GM21526 (cell line): ENCODE results near the gene EXTL1.
A peak's percentile ranks its signal among the peaks of the same experiment; 100 is the strongest.
"Not testable (repeated sequence)": the region's sequence is repeated elsewhere in the genome, so short reads cannot be mapped to it uniquely, and the experiment has no call there.

Experiments
- ATAC-seq: cut with Tn5 transposase; IDR thresholded peaks from one replicate; pipeline ENCODE4 v1.9.1; 2021; ENCODE audit warnings: moderate library complexity; ENCODE audit not compliant: unreplicated experiment, low FRiP score

EXTL1 gene

GRCh38 chr1:26021647-26022403, at the start of gene EXTL1:
TSS of gene EXTL1 (plus strand) at chr1:26021775. CDS start at chr1:26022647, 872 bp downstream.
- ATAC-seq: no peak

DNA sequence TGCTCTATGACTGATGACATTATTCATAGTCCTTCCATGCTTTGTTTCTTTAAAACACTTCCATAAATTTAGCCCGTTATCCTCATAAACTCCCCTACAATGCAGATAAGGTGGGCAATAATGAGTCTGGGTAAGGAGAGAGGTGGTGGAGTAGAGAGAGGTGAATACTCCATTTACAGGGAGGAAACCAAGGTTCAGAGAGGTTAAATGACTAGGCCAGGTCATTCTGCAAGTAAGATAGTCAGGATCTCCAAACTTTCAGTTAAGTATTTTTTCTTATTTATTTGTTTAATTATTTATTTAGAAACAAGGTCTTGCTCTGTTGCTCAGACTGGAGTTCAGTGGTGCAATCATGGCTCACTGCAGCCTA, 49.8 kb upstream of the EXTL1 start:
- ATAC-seq: no peak

DNA sequence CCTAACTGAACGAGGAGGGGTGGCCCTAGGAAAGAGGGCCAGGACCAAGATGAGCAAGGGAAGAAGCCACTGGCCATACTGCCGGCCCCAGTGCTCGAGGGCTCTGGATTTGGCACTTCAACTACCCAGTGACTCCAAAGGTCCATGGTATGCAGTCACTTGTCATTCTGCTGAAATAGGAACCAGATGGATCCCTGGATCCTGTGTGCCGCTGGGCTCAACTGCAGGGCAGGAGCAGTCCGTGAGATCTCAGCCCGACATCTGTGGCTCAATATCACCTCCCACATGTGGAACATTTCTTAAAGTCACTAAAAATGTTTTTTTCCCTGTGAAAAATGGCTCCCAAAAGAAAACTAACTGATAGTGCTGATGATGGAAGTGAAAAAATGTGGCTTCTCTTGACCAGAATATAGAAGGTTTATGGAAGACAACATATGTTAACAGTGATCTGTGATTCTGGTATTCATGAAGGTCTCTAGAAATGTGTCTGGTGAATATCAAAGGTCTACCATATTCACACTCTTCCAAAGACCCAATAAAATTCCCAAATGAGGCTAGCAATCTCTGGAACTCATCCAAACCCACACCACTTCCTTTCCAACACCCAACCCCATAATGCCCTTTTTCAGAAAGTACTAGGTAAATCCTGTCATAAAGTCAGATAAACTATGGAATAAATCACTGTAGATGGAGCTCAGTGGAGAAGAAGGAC, 47.8 kb upstream of the EXTL1 start:
- ATAC-seq: no peak

DNA sequence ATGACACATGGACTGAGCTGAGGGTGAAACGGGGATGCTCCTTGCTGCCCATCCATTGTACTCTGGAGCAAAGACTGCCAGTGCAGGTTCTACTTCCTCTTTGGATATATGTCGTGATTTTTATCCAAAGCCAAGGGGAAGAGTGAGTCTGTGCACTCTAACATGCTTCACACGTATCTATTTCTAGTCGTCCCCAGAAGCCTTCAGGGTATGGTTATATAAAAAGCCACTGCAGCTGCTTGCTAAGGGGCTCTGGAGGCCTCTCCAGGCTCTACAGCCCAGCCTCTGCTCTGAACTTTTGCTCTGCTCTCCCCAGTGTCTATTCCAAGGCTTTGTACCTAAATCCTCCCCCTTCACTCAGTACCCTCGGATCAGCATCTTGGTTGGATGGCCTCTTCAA, 43.8 kb upstream of the EXTL1 start:
- ATAC-seq: no peak

DNA sequence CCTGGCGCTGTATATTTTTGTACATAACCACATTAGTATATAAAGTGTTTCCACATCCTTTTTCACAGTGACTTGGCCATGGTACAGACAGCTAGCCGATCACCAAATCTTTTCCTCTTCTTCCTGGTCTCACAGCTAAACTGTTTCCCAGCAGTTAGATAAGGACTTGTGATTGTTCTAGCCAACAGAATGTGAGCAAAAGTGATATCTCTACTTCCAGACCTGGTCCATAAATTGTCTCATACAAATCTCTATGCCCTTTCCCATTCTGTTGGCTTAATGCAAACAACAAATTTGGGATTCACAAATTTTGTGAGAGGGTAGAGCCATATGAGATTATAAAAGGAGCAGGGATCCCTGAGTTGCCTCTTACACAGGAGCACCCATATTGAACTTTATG, 43.2 kb upstream of the EXTL1 start:
- no peak for ATAC-seq

DNA sequence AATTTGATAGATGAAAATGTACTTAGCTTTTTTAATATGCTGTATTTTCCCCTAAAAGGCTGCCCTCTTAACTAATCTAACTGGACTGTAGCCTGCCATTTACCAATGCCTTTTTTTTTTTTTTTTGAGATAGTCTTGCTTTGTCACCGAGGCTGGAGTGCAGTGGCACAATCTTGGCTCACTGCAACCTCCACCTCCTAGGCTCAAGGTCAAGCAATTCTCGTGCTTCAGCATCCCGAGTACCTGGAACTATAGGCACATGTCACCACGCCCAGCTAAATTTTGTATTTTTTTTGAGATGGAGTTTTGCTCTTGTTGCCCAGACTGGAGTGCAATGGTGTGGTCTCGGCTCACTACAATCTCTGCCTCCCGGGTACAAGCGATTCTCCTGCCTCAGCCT, 42.4 kb upstream of the EXTL1 start:
- ATAC-seq: no peak

- ATAC-seq: no peak
These were observed 36.4 kb upstream of the EXTL1 start for GRCh38 chr1:25985171-25985570.

DNA sequence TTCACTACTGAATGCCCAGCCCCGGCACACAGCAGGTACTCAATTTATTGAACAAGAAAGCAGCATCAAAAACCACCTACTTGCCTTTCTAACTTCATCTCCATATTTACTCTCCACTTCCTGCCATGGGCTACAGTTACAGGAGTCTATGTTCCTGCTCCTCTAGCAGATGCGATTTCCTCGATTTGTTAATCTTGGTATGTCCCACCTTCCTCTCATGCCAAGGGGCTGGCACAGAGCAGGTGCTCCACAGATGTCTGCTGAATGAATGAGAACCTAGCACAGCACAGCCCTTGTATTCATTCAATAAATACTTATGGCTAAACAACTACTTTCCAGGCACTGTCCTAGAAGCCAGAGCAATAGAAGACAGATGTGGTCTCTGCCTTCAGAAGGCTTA, 35.9 kb upstream of the EXTL1 start:
- ATAC-seq: no peak

DNA sequence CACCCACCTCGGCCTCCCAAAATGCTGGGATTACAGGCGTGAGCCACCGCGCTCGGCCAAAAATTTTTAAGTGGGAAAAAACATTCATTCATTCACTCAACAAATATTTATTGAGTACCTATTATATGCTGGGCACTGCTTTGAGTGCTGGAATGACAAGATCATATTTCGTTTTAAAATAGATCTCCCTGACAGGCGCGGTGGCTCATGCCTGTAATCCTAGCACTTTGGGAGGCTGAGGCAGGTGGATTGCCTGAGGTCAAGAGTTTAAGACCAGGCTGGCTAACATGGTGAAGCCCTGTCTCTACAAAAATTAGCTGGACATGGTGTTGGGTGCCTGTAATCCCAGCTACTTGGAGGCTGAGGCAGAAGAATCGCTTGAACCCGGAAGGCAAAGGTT, 34.8 kb upstream of the EXTL1 start:
- ATAC-seq: not testable (repeated sequence)

- ATAC-seq: no peak
These were observed 33.6 kb upstream of the EXTL1 start for GRCh38 chr1:25987951-25988350.

GRCh38 chr1:25989440-25990234, 31.9 kb upstream of the EXTL1 start:
- ATAC-seq: no peak

DNA sequence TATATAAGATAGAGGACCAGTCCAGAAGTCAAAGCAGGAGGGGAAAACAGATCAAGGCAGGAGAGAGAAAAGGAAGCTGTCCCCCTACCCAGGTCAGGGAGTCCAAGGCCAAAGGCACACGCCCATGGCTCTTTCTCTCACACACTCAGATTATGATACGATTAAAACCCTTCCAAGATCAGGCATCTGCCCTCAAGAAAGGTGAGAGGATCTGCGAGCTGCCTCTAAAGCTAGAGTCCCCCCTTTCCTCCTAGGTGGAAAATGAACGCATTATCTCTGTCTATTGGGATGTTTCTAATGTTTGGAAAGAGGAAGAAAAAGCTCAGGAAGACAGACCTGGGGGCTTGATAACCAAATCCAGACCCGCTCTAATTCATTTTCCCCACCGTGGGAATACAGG, 31.3 kb upstream of the EXTL1 start:
- ATAC-seq: no peak

DNA sequence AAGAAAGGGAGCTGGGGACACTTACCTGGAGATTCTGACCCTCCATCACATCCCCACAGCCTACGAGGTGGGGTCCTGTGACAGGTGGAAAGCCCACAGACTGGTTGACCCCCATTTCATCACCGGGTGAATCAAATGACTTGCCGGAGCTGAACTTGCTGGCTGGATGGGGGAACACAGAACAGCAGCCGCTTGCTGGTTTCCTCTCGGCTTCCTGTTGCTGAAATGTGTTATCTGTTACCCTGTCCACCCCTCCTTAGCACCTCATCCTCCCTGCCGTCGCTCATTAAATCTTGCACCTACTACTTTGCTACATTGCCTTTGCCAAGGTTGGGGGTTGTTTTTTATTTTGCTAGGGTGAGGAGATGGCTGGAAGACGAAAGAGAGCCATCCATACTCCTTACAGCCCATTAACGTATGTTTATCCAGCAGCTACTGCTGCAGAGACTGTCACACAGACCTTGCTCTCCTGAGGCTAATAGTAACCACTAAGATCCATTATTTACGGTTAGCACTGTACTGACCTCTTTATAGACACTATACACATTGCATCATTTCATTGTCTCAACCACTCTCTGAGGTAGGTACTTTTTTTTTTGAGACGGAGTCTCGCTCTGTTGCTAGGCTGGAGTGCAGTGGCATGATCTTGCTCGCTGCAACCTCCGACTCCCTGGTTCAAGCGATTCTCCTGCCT, 30.7 kb upstream of the EXTL1 start:
- no peak for ATAC-seq

GRCh38 chr1:25991937-25992688, 29.5 kb upstream of the EXTL1 start:
- ATAC-seq: no peak

DNA sequence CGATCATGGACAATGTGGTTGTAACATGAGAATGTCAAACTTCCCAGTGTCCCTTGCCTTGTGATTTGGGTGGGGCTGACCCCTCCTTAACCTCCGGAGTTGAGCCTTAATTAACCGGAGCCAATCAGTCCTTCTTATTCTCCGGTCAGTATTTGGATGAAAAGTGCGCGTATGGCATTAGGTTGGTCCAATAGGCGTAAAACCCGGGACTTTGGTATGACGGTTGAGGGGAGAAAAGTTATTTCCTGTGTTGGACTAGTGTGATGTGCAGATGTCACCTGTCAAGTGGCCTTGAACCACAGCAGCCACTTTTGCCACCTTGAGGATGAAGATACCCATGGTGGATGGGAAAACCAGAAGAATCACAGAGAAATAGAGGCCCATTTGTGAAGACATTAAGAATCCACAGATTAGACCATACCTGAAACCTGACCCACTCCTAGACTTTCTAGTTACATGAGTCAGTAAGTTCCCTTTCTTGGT, 28.8 kb upstream of the EXTL1 start:
- no peak for ATAC-seq

DNA sequence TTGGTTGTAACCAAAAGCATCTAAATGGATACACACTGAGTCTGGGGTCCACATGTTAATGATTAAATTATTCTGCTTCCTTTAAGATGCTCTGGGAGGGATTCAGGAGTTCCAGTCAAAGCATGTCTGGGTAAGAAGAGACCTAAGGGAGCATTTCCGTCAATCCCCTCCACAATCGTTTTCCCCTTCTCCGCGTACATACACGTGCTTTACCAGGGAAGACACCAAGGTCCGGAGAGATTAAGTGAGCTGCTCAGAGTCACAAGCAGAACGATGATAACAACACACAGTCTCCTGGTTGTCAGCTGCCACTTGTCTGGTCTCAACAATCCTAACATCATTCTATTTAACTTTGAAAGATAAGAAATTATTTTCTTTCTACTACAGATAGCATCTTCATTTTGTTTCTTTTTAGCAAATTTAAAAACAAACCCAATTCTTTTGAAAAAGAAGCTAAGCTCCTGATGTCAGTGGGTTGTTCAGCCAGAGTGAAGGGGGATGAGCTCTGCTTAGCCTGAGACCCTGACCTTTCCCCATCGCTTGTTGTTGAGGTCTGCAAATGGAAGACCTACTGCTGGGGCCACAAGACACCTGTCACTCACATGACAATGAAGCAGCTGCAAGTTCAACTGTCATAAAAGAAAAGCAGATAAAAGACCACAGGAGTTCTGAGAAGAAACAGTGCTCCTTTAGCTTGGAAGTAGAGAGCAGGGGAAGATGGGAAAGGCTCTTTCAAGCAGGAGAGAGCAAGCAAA, 28.2 kb upstream of the EXTL1 start:
- ATAC-seq: no peak

GRCh38 chr1:25994402-25995150, 27.0 kb upstream of the EXTL1 start:
- ATAC-seq: no peak

DNA sequence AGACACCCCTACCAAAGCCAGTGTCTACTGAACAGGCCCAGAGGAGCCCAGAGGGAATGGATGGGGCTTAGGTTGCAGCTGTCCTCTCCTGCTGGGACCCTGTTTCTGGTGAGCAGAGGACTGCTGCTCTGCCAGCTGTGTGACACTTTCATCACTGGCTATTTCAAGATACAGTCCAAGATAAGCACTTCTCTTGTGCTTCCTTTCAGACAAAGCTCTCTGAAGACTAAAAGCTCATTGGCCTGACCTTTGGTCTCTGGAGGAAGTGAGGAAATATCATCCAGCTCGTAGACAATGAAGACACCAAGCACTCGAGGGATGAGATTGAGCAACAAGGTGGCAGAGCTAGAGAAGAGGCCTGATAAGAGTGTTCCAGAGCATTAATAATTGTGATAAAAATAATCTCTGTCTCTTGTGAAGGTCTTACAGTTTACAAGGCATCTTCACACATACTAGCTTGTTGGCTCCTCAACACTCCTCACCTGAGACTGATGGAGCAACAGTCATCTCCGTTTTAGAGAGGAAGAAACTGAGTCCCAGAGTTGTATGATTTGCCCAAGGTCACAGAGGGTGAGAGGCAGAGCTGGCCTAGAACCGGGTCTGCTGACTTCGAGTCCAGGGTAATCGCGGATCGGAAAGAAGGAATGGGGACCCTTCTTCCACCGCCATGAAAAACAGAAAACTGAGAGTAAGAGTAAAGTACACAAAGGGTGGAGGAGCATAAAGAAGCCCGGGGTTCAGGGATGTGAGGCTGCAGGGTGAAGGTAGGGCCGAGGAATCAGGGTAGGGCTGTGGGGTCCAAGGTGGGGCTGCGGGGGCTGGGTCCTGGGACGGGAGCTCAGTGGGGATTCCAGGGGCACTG, 24.4 kb upstream of the EXTL1 start:
- peak; percentile 4 for ATAC-seq
